ENCODE measurements around the gene RRM2. TPM values are rescaled to one million over a fixed set of nuclear protein-coding genes. Genes with fewer than 3 reads are reported as not detected.

Gene RRM2
- total and polyA plus RNA-seq, 2 experiments from 2014 or later = 14.0 to 43.7 TPM

DNA sequence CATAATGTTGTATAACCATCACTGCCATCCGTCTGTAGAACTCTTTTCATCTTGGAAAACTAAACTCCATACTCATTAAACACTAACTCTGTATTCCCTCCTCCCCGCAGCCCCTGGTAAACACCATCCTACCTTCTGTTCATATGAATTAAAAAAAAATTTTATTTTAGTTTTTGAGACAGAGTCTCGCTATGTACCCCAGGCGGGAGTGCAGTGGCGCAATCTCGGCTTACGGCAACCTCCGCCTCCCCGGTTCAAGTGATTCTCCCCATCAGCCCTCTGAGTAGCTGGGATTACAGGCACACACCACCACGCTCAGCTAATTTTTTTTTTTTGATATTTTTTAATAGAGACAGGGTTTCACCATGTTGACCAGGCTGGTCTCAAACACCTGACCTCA, 52.9 kb downstream of the RRM2 start:
- no peaks in the 10 kb centered on the region for H3K9me3 ChIP-seq (ENCODE audit: low read depth)
- H3K27me3 ChIP-seq = no peaks in the 10 kb centered on the region
- TF ChIP-seq, protein P1, sequence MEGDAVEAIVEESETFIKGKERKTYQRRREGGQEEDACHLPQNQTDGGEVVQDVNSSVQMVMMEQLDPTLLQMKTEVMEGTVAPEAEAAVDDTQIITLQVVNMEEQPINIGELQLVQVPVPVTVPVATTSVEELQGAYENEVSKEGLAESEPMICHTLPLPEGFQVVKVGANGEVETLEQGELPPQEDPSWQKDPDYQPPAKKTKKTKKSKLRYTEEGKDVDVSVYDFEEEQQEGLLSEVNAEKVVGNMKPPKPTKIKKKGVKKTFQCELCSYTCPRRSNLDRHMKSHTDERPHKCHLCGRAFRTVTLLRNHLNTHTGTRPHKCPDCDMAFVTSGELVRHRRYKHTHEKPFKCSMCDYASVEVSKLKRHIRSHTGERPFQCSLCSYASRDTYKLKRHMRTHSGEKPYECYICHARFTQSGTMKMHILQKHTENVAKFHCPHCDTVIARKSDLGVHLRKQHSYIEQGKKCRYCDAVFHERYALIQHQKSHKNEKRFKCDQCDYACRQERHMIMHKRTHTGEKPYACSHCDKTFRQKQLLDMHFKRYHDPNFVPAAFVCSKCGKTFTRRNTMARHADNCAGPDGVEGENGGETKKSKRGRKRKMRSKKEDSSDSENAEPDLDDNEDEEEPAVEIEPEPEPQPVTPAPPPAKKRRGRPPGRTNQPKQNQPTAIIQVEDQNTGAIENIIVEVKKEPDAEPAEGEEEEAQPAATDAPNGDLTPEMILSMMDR (IDR thresholded peaks at IDR 0.05; ENCODE audit: low read depth, low read length) = no peak
- H3K36me3 ChIP-seq = no peaks in the 10 kb centered on the region
- H3K4me3 ChIP-seq = no peak overlapping the region
- no peak for DNase-seq (ENCODE audit: low read depth in 1 of 2, low spot score in 1 of 2)
- peaks cover 8% of the 10 kb centered on the region for H3K4me1 ChIP-seq (ENCODE audit: low read depth)
- no peak overlapping the region for H3K27ac ChIP-seq

DNA sequence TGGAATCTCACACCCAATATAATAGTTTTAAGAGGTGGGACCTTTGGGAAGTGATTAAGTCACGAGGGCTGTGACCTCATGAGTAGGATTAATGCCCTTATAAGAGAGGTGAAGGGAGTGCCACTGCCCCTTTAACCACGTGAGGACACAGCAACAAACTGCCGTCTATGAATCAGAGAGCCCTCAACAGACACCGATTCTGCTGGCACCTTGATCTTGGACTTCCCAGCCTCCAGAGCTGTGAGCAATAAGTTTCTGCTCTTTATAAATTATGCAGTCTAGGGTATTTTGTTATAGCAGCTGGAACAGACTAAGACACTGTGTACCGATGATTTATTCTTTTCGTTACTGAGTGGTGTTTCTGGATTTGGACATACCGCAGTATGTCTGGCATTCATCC, 56.2 kb downstream of the RRM2 start:
- DNase-seq (ENCODE audit: low read depth in 1 of 2, low spot score in 1 of 2) = no peak
- Histone ChIP-seq H3K4me1 (ENCODE audit: low read depth) (no peaks in the 10 kb centered on the region), H3K27ac (no peak overlapping the region), H3K27me3 (no peaks in the 10 kb centered on the region), H3K9me3 (ENCODE audit: low read depth) (no peaks in the 10 kb centered on the region), H3K36me3 (no peaks in the 10 kb centered on the region), H3K4me3 (no peak overlapping the region)
- TF ChIP-seq, protein P1 (IDR thresholded peaks at IDR 0.05; ENCODE audit: low read depth, low read length) = no peak

DNA sequence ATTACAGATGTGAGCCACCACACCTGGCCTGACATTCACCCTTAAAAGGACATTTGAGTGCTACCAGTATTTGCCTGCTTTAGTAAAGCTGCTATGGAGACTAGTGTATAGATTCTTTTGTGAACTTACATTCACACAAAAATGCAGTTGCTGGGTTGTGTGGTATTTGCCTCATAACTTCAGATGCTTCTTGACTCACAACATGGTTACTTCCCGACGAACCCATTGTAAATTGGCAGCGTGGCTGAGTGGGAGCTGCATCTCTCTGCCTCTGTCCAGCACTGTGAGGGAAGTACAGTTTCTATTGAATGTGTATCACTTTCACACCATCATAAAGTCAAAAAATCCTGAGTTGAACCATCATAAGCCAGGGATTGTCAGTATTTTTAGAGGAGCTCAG, 56.9 kb downstream of the RRM2 start:
- H3K27me3 ChIP-seq = no peaks in the 10 kb centered on the region
- H3K4me3 ChIP-seq = no peak overlapping the region
- no peak for DNase-seq (ENCODE audit: low read depth in 1 of 2, low spot score in 1 of 2)
- H3K36me3 ChIP-seq = no peaks in the 10 kb centered on the region
- no peak overlapping the region for H3K27ac ChIP-seq
- TF ChIP-seq, protein P1 (IDR thresholded peaks at IDR 0.05; ENCODE audit: low read depth, low read length) = no peak
- H3K9me3 ChIP-seq (ENCODE audit: low read depth) = no peaks in the 10 kb centered on the region
- H3K4me1 ChIP-seq (ENCODE audit: low read depth) = no peaks in the 10 kb centered on the region

DNA sequence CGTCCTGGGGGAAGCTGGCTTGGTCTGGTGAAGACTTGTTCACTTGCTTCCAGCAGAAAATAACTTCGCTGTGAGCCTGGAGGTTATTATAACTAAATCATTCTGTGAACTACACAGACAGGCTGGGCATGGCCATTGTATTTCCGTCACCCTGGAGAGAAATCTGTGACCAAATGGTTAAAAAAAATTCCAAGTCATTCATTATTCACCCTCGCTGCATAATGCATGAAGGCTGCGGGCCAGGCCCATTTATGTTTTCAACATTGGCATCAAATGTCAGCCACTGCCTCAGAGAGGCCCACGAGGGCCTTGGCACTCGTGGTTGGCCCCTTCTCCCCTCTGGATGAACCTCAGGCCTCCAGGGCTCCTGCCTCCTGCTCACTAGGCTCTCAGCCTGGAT, 57.7 kb downstream of the RRM2 start:
- H3K36me3 ChIP-seq = no peaks in the 10 kb centered on the region
- no peak for DNase-seq (ENCODE audit: low read depth in 1 of 2, low spot score in 1 of 2)
- H3K9me3 ChIP-seq (ENCODE audit: low read depth) = no peaks in the 10 kb centered on the region
- H3K27ac ChIP-seq = no peak overlapping the region
- H3K27me3 ChIP-seq = no peaks in the 10 kb centered on the region
- no peaks in the 10 kb centered on the region for H3K4me1 ChIP-seq (ENCODE audit: low read depth)
- TF ChIP-seq, protein P1 (IDR thresholded peaks at IDR 0.05; ENCODE audit: low read depth, low read length) = no peak
- no peak overlapping the region for H3K4me3 ChIP-seq

Other genes with a start within 250 kb of the RRM2 start
- gene GRHL1, start 171.0 kb upstream of the RRM2 start, total RNA-seq = 1.3 and 1.5 TPM in 2 replicates
- gene GRHL1, start 171.0 kb upstream of the RRM2 start, polyA plus RNA-seq = 0.92 TPM in 1 of 2 replicates, not detected in the other
- 11.0 and 11.9 TPM in 2 replicates for gene KLF11, start 79.2 kb upstream of the RRM2 start, total RNA-seq
- gene KLF11, start 79.2 kb upstream of the RRM2 start, polyA plus RNA-seq = 13.0 and 14.4 TPM in 2 replicates
- 0.89 and 0.92 TPM in 2 replicates for gene CYS1, start 42.3 kb upstream of the RRM2 start, total RNA-seq
- 0.10 and 1.1 TPM in 2 replicates for gene CYS1, start 42.3 kb upstream of the RRM2 start, polyA plus RNA-seq
- gene HPCAL1, start 180.2 kb downstream of the RRM2 start, total RNA-seq = 25.5 and 26.1 TPM in 2 replicates
- 13.4 and 14.5 TPM in 2 replicates for gene HPCAL1, start 180.2 kb downstream of the RRM2 start, polyA plus RNA-seq